ENCODE data around the gene FILIP1L.
A peak's percentile ranks its signal among the peaks of the same experiment; 100 is the strongest.

The FILIP1L gene

DNA sequence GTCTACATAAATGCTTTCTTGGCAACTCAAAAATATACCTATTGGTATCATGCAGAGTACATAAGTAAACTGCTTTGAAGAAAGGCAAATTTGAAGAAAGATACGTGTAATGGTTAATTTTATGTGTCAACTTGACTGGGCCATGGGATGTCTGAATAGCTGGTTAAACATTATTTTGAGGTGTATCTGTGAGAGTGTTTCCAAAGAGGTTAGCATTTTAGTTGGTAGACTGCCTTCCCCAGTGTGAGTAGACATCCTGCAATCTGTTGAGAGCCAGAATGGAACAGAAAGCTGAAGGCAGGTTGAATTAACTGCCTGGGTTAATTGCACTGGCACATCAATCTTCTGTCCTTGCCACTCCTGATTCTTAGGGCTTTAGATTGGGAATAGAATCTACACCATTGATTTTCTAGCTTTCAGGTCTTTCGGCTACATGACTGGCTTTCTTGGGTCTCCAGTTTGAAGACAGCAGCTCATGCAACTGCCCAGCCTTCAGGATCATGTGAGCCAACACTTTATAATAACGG, 198.3 kb downstream of the FILIP1L start:
- no peak for DNase-seq

DNA sequence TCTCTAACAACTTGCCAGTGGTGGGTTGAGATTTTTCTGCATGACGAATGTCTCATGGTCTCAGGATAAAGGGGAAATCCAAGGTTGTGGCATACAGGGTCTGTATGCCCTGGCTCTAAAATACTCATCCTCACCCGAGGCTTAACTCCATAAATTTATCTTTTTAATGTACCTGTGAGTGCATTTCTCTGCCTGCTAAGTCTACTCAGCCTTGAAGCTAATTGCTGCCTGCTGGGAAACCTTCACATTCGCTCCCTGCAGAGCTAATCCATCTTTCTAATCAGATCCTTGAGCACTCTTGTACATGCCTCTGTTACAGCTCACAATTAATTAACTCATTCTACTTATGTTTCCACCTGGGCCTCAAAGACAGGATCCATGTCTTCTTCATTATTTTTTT, 202.9 kb downstream of the FILIP1L start:
- no peak for DNase-seq

DNA sequence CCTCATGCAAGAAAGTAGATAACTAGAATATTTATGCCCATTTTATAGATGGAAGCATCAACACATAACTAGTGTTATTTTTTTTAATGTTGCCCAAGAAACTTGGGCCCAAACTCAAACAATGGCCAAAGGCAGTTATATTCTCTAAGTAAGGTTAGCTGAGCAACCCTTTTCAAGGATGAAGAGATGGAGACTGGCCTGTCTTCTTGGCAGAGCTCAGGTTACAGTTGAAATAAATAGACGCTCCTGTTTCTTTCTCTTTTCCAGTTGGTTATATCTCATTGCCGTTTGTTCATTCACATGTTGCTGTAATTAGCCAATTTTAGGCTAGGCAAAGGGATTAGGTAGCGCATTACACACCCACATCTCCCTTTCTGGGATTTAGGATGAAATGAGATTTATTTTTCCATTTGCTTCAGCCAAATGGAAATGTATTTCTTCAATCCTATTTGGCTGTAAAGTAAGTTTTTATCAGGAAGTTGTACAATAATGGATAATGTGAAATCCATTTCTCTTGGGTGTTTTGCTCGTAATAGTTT, 203.5 kb downstream of the FILIP1L start:
- DNase-seq = no peak

DNA sequence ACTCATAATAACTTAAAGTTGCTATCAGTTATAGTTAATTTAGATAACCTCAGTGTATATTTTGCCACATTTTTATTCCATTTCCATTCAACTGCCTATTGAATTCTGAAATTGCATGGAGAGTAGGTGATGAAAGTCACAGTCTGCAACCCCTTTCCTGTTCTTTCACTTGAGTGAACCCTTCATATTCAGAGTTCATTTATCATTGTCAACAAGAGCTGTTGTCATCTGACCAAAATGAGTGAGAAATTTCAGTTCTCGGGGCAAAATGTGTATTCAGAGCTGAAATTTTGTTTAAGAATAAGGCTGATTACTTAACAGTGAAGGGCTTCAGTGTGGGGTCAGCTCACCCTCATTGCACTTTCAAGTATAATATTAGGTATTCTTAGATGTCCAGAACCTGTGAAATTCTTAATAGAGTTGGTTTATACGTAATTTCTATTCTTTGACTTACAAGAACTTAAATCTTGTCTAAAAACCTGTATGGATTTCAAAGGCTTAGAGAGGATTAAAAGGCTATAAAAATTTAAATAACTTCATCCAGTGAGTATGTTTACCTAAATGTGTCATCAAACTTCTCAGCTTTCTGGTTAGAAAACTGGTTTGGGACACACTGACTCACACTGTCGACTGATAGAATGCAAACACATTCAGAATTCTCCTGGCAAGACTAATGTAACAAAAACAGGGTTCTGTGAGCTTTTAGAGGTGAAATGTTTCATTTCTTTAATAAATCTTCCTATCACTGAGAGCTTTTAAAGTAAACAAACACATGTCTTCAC, 204.4 kb downstream of the FILIP1L start:
- no peak for DNase-seq

DNA sequence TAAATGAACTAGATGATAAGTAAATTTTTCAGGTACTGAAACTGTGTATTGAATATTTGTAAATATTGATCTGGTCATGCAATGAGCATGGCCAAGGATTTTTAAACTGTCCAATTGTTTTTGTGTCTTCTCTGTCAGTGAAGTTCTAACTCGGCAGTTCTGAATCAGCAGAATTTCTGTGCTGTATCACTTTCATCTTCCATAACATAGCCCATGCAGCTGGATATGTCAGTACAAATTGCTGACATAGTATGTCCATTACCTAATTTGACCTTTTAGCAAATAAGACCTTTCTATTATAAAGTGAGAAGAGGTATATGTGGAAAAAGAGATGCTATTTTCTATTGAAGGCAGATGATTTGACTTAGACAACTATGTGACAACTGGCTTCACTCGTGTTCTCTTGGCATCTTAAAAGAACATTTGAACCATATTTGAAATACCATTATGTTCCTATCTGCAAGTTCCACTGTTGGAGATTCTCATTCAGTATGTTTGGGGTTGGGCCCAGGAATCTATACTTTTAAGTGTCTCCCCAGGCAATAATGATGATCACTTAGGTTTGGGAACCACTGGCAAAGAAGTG, 206.2 kb downstream of the FILIP1L start:
- DNase-seq = no peak

DNA sequence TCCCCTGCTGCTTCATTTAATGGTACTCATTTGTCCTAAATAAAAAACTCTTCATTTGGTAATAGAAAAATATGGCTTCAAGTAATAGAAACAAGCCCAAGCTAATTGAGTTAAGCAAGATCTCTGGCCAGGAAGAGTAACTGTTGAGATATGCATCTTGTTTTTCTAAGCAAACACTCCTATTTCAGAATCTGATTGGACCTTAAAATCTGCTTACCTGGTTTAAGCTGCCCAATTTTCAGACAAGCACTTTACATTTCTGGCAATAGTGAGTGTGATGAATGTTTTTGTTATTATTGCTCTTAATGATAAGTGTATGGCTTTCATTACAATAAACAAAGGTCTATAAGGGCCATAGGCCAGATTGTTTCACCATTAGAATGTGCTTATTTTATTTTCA, 210.4 kb downstream of the FILIP1L start:
- DNase-seq = no peak

DNA sequence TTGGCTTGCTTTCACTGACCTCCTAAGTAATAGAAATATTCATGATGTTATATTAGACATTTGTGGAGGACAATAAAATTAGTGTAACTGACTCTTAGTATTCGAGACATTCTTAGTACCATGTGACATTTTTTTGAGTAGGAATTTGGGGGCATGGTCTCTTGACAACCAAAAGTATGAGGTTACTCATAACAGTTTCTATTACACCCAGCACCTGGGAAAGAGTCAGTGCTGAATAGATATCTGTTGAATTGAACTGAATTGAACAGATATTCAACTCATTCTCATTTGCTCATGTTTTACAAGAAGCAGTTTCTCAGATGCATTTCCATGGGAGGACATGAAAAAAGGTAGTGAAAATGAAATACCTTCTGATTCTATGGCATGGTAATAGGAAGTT, 212.2 kb downstream of the FILIP1L start:
- no peak for DNase-seq

DNA sequence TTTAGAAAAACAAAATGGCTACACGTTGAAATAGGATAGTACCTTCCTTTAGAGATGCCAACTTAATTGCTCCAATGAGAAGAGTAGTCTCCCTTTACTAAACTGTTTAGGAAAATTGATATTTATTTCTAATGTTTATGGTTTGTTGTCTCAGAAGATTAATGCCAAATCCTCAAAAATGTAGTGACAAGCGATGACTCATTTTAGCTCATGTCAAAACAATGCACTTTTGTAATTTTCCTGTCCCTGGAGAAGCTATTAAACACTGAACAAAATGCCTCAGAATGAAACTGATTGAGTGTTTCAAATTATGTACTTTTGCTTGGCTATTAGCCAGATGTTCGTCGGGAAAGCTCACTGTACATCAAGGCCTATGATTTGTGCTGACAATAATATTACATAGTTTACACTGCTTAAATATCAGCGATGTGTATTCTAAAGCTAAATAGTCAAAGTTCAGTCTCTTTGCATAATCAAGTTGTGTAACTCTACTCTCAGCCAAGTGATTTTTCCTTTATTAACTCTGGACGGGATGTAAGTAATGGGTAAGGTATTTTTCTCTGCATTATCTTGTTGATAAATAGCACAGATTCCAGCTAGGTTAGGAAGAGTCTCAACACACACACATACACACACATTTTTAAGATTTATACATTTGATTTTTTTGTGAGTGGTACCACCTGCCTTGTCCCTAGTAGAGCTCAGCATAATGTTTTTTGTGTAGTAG, 212.9 kb downstream of the FILIP1L start:
- DNase-seq = peak in 1 of 2 donors; percentile 7

DNA sequence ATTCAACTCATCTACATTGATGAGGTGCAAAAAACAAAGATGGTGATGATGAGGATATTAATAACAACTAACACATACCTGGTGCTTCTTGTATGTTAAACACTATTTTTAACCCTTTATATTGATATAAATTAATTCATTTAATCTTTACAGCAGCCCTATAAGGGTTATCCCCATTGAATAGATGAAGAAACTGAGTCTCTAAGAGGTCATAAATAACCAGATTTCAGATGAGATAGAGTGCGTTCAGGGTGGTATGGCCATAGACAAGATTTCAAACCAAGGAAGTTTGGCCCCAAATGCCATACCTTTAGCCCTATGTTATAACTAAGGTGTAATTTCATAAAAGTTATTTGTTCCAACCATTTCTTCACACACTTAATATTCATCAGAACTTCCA, 214.1 kb downstream of the FILIP1L start:
- no peak for DNase-seq

DNA sequence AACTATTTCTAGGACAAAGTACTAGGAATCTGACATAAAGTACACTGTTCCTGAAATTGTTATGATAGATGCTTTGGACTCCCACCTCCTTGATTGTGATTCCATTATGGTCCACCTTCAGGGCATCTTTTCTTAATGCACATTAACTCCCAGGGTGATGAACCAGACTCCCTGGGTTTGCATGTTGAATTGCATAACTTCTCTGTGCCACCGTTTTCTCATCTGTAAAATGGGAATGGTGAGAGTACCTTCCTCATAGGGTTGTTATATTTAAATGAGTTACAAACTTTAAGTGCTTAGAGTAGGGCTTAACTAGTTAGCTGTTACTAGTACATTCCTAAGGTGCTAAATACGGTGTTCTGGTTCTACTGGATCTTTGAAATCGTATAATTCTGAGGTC, 214.7 kb downstream of the FILIP1L start:
- no peak for DNase-seq

DNA sequence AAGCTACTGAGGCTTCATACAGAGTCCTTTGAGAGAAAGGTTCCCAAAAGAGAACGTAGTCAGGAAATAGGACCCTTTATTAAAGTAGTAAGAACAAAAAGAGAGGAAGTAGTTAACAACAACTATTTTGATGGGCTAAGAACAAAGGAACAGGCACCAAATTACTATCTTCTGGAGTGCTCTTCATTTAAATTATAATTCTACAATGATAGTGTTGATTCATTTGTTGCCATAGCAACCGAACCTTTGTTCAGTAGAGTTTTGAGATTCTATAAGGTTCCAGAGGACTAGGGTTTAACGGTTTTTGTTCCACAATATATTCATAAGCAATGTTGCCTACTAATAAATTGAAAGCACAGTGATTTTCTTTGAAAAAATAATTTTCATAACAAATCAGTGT, 217.8 kb downstream of the FILIP1L start:
- no peak for DNase-seq

DNA sequence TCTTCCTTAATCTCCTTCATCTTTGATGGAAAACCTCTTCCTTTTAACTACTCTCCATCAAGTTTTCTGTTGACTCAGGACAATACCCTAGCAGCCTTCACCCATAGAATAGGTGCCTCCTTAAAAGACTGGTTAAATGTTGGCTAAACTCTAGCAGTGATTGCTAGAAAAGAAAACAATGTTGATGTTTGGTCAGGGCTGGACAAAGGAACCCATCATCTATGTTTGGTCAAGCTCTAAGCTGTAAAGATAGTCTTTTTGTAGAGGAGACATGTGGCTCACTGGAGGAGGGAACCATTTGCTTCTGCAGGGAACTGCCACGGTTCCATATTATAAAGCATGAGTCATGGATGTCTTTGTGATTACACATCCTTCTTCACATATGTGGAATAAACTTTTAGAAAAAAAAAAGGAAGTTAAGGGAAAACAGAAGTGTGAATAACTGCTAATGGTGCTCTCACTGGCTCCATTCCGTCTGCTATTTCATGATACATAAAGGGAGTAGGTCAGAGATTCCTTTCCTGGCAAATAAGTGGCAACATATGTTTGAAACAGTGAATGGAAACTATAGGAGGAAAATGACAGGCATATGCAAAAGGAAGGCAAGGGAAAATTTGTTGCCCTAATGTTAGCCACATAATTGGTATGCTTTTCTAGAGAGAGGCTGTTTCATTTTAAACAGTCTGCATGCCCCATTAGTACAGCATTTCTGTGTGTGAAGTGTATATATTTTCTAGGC, 218.4 kb downstream of the FILIP1L start:
- DNase-seq = peak in 1 of 2 donors; percentile 30

DNA sequence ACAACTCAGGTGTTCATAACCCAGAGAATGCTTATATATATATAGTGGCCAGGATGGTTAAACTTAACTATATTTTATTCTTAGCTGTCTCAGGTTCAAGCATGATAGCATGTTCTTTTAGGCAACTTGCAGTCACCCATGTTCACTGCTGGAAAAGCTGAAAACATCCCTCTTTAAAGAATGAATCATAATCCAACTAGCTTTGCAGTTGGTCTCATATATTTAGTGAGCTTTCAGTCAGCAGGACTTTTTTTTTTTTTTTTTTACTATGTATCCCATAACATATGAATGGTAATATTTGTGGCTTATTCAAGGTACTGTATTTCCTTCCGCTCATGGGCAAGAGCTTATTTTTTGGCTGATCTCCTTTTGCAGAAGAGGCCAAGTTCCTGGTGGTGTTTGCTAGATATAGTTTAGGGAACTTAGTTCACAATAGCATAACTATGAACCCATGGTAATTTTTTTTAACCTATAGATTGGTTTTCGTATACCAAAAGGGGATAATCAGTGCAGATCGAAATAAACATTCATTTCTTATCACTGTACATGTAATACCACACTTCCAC, 219.1 kb downstream of the FILIP1L start:
- no peak for DNase-seq

DNA sequence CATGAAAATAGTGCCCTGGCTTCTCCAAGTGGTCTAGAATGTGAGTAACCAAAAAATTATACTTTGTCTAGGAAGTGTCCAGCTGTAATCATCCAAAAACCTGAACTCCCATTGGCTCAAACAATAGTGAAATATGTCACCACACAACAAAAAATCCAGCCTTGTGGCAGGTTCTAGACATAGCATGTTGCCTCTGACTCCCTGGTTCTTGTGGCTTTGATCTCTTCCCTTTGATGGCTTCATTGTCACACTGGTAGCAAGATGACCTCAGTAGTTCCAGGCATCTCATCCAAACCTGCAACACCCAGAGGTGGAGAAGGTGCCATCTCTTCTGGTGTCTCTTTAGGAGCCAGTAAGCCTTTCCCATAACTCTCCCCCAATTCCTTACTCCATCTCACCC, 222.0 kb downstream of the FILIP1L start:
- DNase-seq = no peak

DNA sequence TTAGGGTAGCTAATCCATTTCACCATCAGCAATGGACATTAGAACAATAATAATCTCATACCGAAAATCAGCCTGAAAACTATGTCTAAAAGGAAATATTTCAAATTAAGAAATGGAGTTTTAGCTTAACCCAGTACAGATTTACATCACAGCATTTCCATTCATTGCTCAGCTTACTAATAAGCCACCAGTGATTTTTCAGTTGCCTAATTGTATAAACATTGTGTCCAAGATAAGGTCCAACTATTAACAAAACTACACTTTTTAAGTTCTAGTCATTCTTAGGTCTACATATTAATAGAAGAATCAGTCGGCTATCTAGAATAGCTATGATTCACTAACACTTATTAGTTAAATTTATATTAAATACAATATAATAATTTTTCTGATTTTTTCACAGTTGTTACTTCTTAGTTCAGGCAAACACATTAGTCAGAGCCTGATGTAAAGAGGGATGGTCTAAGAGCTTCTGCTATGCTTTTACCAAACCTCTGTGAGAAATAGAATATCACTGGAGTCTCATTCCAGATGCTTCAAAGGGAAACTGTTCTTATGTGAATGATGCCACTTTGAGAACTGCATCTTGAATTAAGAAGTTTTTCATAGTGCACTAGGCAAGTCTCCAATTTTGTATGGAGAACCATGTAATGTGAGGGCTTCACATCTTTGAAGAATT, 222.6 kb downstream of the FILIP1L start:
- DNase-seq = no peak

DNA sequence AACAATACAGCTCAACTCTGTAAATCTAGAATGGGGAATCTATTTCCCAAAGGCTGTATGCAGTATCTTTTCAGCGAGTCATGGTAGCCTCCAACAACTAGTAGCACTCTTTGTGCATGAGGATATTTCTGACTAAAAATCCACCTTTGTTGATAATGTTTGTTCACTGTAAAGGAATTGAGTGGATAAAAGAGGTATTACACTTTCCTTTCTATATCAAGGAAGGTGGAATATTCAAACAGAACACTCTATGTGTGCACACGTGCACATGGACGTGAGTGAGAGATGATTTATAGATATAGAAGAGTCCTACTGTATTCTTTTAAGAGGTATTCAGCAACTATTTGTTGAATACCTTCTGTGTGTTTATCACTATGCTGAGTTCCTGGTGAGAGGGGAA, 228.4 kb downstream of the FILIP1L start:
- DNase-seq = no peak

DNA sequence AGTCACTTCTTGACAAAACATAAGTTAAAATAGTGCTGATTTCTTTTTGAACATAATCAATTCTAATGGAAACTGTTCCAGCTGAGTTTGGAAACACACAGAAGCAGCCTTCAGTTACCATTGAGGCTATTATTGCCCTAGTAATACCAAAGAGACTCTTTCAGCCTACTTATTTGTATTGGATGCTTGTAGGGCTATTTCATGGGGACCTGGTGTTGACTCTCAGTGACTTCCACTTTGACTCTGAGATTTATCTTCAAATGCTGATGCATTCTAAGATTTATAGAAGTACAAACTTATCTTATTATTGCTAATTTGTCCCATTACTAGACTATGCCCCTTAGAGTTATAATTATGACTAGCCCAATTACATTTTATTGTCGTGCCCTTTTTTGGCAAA, 229.2 kb downstream of the FILIP1L start:
- DNase-seq = no peak

DNA sequence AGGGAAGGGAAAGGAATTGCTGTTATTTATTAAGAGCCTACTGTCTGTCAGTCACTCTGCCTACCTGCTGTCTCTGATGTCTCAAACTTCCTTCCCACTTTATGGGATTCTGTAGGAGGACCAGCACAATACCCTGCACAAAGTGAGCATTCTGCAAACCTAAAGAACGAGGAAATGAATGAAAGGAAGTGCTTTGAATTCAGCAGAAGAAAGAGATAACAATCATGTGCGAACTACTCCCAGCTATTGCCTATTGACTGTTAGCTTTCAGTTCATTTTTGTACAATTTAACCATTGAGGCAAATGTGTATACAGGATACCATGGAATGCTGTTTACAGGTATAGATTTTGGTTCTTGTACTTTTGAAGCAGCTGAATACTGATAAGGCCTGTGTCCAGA, 229.8 kb downstream of the FILIP1L start:
- no peak for DNase-seq

DNA sequence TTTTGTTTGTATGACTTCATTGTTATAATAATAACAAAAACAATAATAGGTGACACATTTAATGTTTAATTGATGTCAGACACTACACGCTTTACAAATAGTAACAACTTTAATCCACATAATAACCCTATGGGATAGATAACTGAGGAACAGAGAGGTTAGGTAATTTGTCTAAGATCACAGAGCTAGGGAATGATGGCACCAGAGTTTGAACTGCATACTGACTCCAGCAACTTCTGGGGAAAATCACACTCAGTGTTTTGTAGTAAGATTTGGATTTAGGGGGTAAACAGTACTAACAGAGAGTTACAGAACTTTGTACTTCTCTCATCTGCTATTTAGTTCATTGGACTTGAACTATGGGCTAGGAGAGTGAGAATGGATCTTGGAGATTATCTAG, 230.6 kb downstream of the FILIP1L start:
- no peak for DNase-seq

DNA sequence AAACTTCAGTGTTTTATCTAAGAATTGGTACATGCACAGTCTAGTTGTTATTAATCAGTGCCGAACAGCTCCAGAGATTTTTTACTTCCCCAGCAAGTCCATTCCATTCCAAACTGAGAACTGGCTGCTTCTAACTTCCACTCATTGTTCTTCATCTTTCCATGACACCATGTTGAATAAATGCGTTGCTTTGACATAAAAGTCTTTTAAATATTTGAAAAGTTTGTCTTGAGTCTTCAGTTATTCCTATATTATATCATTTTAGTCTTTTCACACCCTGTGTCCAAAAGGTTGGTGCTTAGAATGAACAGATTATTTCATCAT, 231.2 kb downstream of the FILIP1L start:
- DNase-seq = no peak

DNA sequence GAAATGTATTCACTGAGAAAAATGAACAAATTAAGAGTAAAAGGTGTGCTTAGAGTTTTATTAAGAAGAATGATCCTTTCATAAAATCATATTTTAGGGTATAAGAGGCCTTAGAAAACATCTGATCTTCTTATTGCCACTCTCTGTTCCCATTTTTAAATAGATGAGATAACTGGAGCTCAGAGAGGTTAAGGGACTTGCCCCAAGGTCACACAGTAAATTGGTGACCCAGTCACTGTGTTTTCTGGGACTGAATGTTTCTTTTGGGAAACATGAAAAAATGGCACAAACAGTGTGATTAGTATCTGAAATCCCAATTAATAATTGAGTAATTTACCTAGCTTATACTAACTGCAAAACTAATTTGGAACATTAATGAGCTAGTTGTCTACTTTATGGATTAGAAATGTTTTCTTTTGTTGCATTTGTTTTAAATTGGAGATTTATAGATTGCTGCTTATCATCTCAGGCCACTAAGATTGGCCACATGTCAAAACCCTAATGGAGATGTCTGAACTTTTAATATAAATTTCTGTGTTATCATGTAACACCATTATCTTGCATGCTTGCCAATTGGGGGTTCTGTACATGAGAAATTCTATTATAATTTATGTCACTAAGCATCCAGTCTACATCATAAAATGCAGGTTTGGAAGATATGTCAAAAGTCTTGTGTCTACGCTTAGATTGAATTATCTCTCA, 231.7 kb downstream of the FILIP1L start:
- no peak for DNase-seq

DNA sequence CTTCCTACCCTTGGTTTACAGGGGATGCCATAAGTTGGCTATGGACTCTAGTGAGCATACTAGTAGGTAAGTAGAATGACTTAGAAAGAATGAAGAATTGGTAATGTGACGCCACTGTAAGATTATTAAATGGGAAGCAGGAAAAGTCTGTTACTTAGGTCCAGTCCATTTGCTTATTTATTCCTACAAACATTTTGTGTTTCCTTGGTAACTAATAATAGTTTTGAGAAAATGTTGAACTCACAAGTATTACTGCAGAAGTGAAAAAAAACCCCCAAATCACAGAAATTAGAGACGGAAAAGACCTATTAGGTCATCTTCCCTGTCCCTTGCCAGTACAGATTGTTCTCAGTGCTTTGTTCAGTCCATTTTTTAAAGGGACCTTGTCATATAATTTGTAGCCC, 233.2 kb downstream of the FILIP1L start:
- no peak for DNase-seq
